GM21381 (cell line): ENCODE measurements around the gene LIN7B.

ENCODE experiments used
- ATAC-seq: cut with Tn5 transposase; IDR thresholded peaks from one replicate; pipeline ENCODE4 v1.9.1; 2021; ENCODE audit warnings: mild to moderate bottlenecking, moderate library complexity; ENCODE audit not compliant: unreplicated experiment

LIN7B gene

GRCh38 chr19:49094505-49095482 lies 19.4 kb upstream of the LIN7B start:
- no peak for ATAC-seq

- no peak for ATAC-seq
Observed at GRCh38 chr19:49097453-49098288, 16.5 kb upstream of the LIN7B start.

DNA sequence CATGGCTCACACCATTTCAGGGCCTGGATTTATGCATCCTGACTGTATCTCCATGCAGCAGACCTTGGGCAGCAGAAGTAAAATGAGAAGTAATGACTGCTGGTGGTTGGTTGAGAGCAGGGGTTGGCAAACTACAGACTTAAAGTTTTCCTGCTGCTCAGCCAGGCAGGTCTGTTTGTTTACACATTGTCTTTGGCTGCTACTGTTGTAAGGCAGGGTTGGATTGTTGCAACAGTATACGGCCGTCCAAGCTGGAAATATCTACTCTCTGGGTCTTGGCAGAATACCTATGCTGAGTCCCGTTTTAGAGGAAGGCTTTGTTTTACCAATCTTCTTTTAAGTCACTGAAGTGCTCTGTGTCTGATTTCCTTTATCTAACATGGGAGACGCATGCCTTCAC lies 15.4 kb upstream of the LIN7B start:
- no peak for ATAC-seq

- ATAC-seq: no peak
Observed at GRCh38 chr19:49101160-49101559, 13.0 kb upstream of the LIN7B start.

GRCh38 chr19:49102303-49102702 lies 11.9 kb upstream of the LIN7B start:
- ATAC-seq: no peak

DNA sequence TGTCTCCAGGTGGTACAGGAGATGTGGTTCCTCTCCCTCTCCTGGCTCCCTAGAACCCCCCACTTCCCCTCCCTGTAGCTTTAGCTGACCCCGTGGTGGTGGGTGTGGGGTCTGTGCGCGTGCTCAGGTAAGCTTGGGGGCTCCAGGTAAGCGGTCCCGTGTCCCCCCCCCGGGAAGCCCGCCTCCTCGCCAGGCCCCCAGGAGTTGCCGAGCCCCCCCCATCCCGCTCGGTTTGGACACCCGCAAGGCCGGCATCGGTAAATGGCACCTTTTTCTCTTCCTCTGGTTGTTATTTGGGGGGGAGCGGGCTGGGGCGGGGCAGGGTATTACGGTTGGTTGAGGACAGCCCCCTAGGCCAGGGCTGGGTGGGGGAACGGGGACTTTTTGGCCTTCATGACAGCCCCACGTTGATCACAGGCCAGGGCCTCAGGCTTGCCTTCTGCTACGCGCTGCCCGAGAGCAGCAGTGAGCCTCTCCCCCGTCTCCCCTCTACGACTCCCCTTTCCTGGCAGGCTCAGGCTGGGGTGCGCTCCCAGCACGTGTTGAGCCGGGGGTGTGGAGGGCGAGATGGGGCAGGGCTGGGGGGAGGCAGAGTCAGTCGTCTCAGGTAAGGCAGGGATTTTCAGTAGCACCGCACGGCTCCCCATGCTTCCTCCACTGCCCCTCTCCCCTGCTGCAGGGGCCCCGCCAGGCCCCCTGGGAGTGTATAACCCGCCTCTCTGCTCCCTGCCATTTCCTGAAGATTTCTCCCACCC lies 10.7 kb upstream of the LIN7B start:
- ATAC-seq: no peak

DNA sequence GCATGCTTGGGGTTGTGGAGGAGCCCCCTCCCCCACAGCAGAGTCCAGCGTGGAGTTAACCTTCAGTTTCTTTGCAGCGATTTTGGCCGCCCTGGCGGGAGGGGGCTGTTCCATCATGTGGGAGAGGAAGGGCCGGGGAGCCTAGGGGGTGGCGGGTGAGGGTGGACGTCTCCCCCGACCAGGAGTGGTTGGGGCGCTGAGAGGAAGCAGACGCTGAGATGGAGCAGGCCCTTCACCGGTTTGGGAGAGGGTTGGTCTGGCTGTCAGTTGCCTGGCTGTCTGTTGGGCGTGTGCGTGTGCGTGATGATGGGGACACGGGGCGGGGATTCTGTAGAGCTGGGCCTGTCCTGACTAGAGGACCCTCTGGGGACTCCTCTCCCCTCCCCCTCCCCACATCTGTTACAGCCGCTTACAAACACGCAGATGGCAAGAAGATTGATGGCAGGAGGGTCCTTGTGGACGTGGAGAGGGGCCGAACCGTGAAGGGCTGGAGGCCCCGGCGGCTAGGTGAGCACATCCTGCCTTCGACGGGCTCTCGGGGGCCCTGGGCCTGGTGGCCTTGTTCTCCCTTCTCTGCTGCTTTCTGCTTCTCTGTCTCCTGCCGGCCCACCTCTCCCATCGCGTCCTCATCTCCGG lies 9.8 kb upstream of the LIN7B start:
- ATAC-seq: no peak

- no peak for ATAC-seq
Observed at GRCh38 chr19:49106648-49107135, 7.5 kb upstream of the LIN7B start.

DNA sequence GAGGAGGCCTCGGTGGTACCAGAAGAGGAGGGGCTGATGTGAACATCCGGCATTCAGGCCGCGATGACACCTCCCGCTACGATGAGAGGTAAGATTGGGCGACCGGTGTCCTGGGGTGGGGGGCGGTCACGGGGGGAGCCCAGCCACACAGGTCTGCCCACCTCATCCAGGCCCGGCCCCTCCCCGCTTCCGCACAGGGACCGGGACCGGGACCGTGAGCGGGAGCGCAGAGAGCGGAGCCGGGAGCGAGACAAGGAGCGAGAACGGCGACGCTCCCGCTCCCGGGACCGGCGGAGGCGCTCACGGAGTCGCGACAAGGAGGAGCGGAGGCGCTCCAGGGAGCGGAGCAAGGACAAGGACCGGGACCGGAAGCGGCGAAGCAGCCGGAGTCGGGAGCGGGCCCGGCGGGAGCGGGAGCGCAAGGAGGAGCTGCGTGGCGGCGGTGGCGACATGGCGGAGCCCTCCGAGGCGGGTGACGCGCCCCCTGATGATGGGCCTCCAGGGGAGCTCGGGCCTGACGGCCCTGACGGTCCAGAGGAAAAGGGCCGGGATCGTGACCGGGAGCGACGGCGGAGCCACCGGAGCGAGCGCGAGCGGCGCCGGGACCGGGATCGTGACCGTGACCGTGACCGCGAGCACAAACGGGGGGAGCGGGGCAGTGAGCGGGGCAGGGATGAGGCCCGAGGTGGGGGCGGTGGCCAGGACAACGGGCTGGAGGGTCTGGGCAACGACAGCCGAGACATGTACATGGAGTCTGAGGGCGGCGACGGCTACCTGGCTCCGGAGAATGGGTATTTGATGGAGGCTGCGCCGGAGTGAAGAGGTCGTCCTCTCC lies 6.3 kb upstream of the LIN7B start:
- no peak for ATAC-seq

- ATAC-seq: no peak
Observed at GRCh38 chr19:49109051-49109450, 5.1 kb upstream of the LIN7B start.

DNA sequence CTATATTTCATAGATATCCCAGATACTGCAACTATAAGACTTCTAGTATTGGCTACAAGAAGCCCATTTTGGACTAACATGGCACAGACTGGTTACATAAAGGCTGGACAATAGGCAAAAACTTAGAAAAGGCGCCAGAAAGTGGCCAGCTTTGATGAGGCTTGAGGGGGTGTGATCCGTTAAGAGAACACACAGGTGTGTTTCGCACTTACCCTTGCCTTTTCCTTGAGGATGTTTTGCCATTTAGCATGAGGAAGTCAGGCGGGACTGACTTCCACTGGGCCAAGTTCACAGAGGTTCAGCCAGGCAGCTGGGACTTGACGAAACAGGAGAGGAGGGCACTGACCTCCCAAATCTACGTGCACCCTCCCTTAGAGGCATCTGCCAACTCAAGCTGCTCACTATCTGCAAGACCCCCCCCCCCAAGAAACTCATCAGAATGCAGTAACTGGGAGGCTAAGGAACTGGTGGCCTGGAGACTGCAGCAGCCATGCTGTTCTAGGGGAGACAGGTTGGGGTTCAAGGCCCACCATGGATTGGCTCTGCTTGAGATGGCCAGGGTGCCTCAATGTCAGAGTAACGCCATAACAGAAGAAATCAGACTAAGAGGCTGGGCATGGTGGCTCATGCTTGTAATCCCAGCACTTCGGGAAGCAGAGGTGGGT lies 4.5 kb upstream of the LIN7B start:
- no peak for ATAC-seq

DNA sequence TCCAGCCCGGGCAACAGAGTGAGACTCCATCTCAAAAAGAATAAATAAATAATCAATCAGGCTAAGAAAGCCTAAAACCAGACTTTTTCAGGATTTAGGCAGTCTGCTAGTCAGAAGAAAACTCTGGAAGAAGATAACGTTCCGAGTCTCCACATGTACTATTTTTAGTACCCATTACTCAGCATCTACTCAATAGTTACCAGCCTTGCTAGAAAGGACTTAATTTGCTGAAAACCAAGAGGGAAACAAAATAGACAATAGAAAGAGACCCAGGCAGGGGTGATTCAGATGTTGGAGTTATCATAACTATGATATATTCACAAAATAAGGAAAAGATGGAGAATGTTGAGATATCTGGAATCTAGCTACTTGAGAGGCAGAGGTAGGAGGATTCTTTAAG lies 3.6 kb upstream of the LIN7B start:
- ATAC-seq: no peak

DNA sequence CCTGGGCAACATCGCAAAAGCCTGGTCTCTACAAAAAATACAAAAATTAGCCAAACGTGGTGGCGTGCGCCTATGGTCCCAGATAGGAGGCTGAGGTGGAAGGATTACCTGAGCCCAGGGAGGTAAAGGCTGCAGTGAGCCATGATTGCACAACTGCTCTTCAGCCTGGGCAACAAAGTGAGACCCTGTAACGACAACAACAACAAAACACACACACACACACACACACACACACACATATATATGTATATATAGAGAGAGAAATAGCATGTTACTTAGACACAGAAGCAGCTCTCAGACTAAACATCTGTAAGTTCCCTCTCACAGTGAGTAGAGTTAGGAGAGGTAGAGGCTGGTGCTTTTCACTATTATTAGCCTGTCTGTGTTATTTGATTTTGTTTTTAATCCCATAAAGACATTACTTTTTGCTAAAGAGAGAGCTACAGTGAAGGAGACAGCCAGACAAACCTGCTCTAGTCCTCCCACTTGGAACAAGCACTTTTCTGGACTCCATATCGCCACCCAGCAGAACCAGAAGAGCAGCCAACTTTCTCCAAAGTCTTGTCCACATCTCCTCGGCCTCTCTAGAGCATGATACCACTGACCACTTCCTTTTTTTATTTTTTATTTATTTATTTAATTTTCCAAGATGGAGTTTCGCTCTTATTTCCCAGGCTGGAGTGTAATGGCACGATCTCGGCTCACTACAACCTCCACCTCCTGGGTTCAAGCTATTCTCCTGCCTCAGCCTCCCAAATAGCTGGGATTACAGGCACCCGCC lies 2.8 kb upstream of the LIN7B start:
- no peak for ATAC-seq

- ATAC-seq: no peak
Observed at GRCh38 chr19:49114630-49115363, 627 bp downstream of the LIN7B start.

- no peak for ATAC-seq
Observed at GRCh38 chr19:49116544-49116943, 2.4 kb downstream of the LIN7B start.

- ATAC-seq: no peak
Observed at GRCh38 chr19:49117677-49118564, 3.8 kb downstream of the LIN7B start.
